Fibroblast of lung (primary cell): ENCODE results near the gene ARHGAP42. TPM values are rescaled to one million over a fixed set of nuclear protein-coding genes. Genes with fewer than 3 reads are reported as not detected.
A peak's percentile ranks its signal among the peaks of the same experiment; 100 is the strongest.

Experiments
- DNase-seq, 2 donors: peaks; one replicate each; pipeline versions ENCODE4 v3.0.0 to v3.0.0-alpha.2; 2010; ENCODE audit warnings: low read depth in 2 of 2
- H2AFZ ChIP-seq: 2 replicates; pipeline ENCODE4 v1.5.1; 2012; ENCODE audit warnings: low read length, control low read depth, inconsistent platforms
- H3K27ac ChIP-seq: 2 replicates; pipeline ENCODE4 v1.5.1; 2011; ENCODE audit warnings: low read length, control low read depth; ENCODE audit not compliant: insufficient read depth
- H3K27me3 ChIP-seq: 2 replicates; pipeline ENCODE4 v1.5.1; 2011; ENCODE audit warnings: mild to moderate bottlenecking, low read length; ENCODE audit not compliant: control insufficient read depth, insufficient read depth
- H3K36me3 ChIP-seq: 2 replicates; pipeline ENCODE4 v1.5.1; 2011; ENCODE audit warnings: low read length; ENCODE audit not compliant: control insufficient read depth, insufficient read depth
- H3K4me1 ChIP-seq: 2 replicates; pipeline ENCODE4 v1.5.1; 2011; ENCODE audit warnings: low read length; ENCODE audit not compliant: control insufficient read depth, insufficient read depth; ENCODE audit errors: extremely low read depth
- H3K4me2 ChIP-seq: 2 replicates; pipeline ENCODE4 v1.5.1; 2011; ENCODE audit warnings: low read length, control low read depth; ENCODE audit not compliant: insufficient read depth; ENCODE audit errors: extremely low read depth
- H3K4me3 ChIP-seq, 4 experiments: fragments of 200-600 bp in 1 of 4; sonication (generic) in 1 of 4; replicated peaks in 1 of 4; 2 replicates each; pipeline ENCODE4 v1.5.1; 2011 to 2016; ENCODE audit warnings: low read length in 4 of 4, low read depth in 3 of 4, mild to moderate bottlenecking in 3 of 4, control low read depth in 2 of 4, inconsistent platforms in 1 of 4, mixed read lengths in 1 of 4; ENCODE audit not compliant: insufficient read depth in 1 of 4; ENCODE audit errors: control extremely low read depth in 1 of 4
- H3K79me2 ChIP-seq: 2 replicates; pipeline ENCODE4 v1.5.1; 2012; ENCODE audit warnings: mild to moderate bottlenecking, low read length, inconsistent platforms; ENCODE audit not compliant: control insufficient read depth, insufficient read depth
- H3K9ac ChIP-seq: 2 replicates; pipeline ENCODE4 v1.5.1; 2011; ENCODE audit warnings: mild to moderate bottlenecking, low read length, control low read depth; ENCODE audit not compliant: insufficient read depth
- H3K9me3 ChIP-seq: 2 replicates; pipeline ENCODE4 v1.5.1; 2012; ENCODE audit warnings: low read depth, low read length; ENCODE audit not compliant: control insufficient read depth, insufficient read depth
- H4K20me1 ChIP-seq: 2 replicates; pipeline ENCODE4 v1.5.1; 2011; ENCODE audit warnings: low read length; ENCODE audit not compliant: control insufficient read depth, insufficient read depth; ENCODE audit errors: extremely low read depth
- CTCF ChIP-seq, 2 donors: IDR thresholded peaks in 1 of 2; conservative IDR thresholded peaks in 1 of 2; 1 replicate in 1 of 2; 2 replicates in 1 of 2; pipeline ENCODE4 v1.5.1; 2011 to 2012; ENCODE audit warnings: low read length in 2 of 2, control low read depth in 1 of 2, inconsistent platforms in 1 of 2, low read depth in 1 of 2, mild to moderate bottlenecking in 1 of 2
- EZH2 ChIP-seq: IDR thresholded peaks from 2 replicates; pipeline ENCODE4 v1.5.1; 2012; ENCODE audit warnings: low read length, control low read depth, mild to moderate bottlenecking; ENCODE audit errors: missing control alignments
- polyA plus RNA-seq, 2 donors: library from polyadenylated mRNA; depleted of rRNA in 1 of 2; stranded (reverse) in 1 of 2; unstranded in 1 of 2; fragments of >200 nt; gene quantifications; 2 replicates each; pipeline ENCODE4 v1.2.1, GENCODE V29; 2011 to 2012; ENCODE audit warnings: missing spikeins in 1 of 2
- total RNA-seq: library from RNA; depleted of rRNA; stranded (reverse); fragments of >200 nt; gene quantifications from 2 replicates; pipeline ENCODE4 v1.2.1, GENCODE V29; 2014

Gene ARHGAP42
- total and polyA plus RNA-seq, 2 donors (not counting 1 experiment from before 2014, with no cell fraction given) = 8.0 to 13.4 TPM

- TF ChIP-seq CTCF (conservative IDR thresholded peaks at IDR 0.05 in 1 of 2, IDR thresholded peaks at IDR 0.05 in 1 of 2; ENCODE audit: low read depth in 1 of 2, low read length in 2 of 2) (no peak), EZH2 (no peak)
- Histone ChIP-seq H3K4me1 (peaks cover 10% of the 10 kb centered on the region), H3K9me3 (no peaks in the 10 kb centered on the region), H3K27me3 (no peaks in the 10 kb centered on the region), H3K9ac (no peak overlapping the region), H3K79me2 (no peaks in the 10 kb centered on the region), H3K4me3 (no peak overlapping the region), H3K4me2 (no peak overlapping the region), H2AFZ (no peak overlapping the region), H3K27ac (no peak overlapping the region), H4K20me1 (no peaks in the 10 kb centered on the region), H3K36me3 (no peaks in the 10 kb centered on the region)
- DNase-seq = no peak
These were observed 29.8 kb downstream of the ARHGAP42 start for GRCh38 chr11:100716838-100717237.

GRCh38 chr11:100719362-100719761 is 32.3 kb downstream of the ARHGAP42 start:
- no peak overlapping the region for H3K4me3 ChIP-seq
- peak; percentile 51 to 54 for DNase-seq
- no peaks in the 10 kb centered on the region for H3K9me3 ChIP-seq
- peaks cover 10% of the 10 kb centered on the region for H3K4me1 ChIP-seq
- peak overlapping the region; percentile 44 for H3K4me2 ChIP-seq
- no peak overlapping the region for H3K9ac ChIP-seq
- H3K79me2 ChIP-seq = no peaks in the 10 kb centered on the region
- H3K36me3 ChIP-seq = no peaks in the 10 kb centered on the region
- H3K27me3 ChIP-seq = no peaks in the 10 kb centered on the region
- peak overlapping the region; percentile 63 for H3K27ac ChIP-seq
- no peak overlapping the region for H2AFZ ChIP-seq
- no peaks in the 10 kb centered on the region for H4K20me1 ChIP-seq
- no peak for TF ChIP-seq CTCF (conservative IDR thresholded peaks at IDR 0.05 in 1 of 2, IDR thresholded peaks at IDR 0.05 in 1 of 2; ENCODE audit: low read depth in 1 of 2, low read length in 2 of 2)
- TF ChIP-seq EZH2 = no peak

GRCh38 chr11:100719809-100720221 is 32.7 kb downstream of the ARHGAP42 start:
- H3K27ac ChIP-seq = peak overlapping the region; percentile 63

More at GRCh38 chr11:100719809-100720221, 32.7 kb downstream of the ARHGAP42 start:
- Histone ChIP-seq H3K27me3 (no peaks in the 10 kb centered on the region), H3K9ac (no peak overlapping the region), H3K36me3 (no peaks in the 10 kb centered on the region), H4K20me1 (no peaks in the 10 kb centered on the region), H3K9me3 (no peaks in the 10 kb centered on the region), H3K4me2 (peak overlapping the region; percentile 44), H3K79me2 (no peaks in the 10 kb centered on the region), H2AFZ (no peak overlapping the region), H3K4me3 (no peak overlapping the region), H3K4me1 (peaks cover 10% of the 10 kb centered on the region)
- no peak for TF ChIP-seq CTCF (conservative IDR thresholded peaks at IDR 0.05 in 1 of 2, IDR thresholded peaks at IDR 0.05 in 1 of 2; ENCODE audit: low read depth in 1 of 2, low read length in 2 of 2)
- TF ChIP-seq EZH2 = no peak
- DNase-seq = peak; percentile 91
